A549 (cell line): Measurements from ENCODE around the gene NOL9.

Experiments
- CBX2 ChIP-seq: fragments of 200-600 bp; sonication (generic); IDR thresholded peaks from 2 replicates; pipeline ENCODE4 v1.6.1; 2016; ENCODE audit warnings: low read depth, mild to moderate bottlenecking, borderline replicate concordance
- CTCF ChIP-seq: fragments of >200 bp; sonication (Bioruptor Twin); formaldehyde crosslinking; IDR thresholded peaks from 3 replicates; pipeline ENCODE4 v1.5.1; 2016
- ELK1 ChIP-seq: fragments of 150-350 bp; IDR thresholded peaks from 2 replicates; pipeline ENCODE4 v1.6.1; 2014; ENCODE audit warnings: low read depth, mild to moderate bottlenecking, low read length
- ESRRA ChIP-seq: fragments of 150-350 bp; IDR thresholded peaks from 2 replicates; pipeline ENCODE4 v1.6.1; 2014; ENCODE audit warnings: mild to moderate bottlenecking, low read length, borderline replicate concordance
- HEYL ChIP-seq: fragments of 250-450 bp; sonication (Bioruptor Pico); IDR thresholded peaks from 2 replicates; pipeline ENCODE4 v1.8.0; 2021; ENCODE audit warnings: mild to moderate bottlenecking, moderate library complexity
- JUNB ChIP-seq: fragments of >200 bp; sonication (Bioruptor Twin); formaldehyde crosslinking; IDR thresholded peaks from 2 replicates; pipeline ENCODE4 v1.6.1; 2016
- POLR2A ChIP-seq: IDR thresholded peaks from 2 replicates; pipeline ENCODE4 v1.6.1; 2012; ENCODE audit warnings: mild to moderate bottlenecking, low read length
- RAD21 ChIP-seq, 2 experiments: fragments of >200 bp in 1 of 2; sonication (Bioruptor Twin) in 1 of 2; formaldehyde crosslinking in 1 of 2; IDR thresholded peaks in 1 of 2; conservative IDR thresholded peaks in 1 of 2; 2 replicates in 1 of 2; 3 replicates in 1 of 2; pipeline ENCODE4 v1.6.1; 2012 to 2018; ENCODE audit warnings: inconsistent platforms in 1 of 2
- REST ChIP-seq: fragments of 200-600 bp; sonication (generic); IDR thresholded peaks from 2 replicates; pipeline ENCODE4 v1.6.1; 2016; ENCODE audit warnings: antibody characterized with exemption, mild to moderate bottlenecking, moderate library complexity
- RNF2 ChIP-seq: fragments of 200-600 bp; sonication (generic); IDR thresholded peaks from 2 replicates; pipeline ENCODE4 v1.6.1; 2016; ENCODE audit warnings: low read depth, mild to moderate bottlenecking, antibody characterized with exemption, moderate library complexity, borderline replicate concordance
- TP53 ChIP-seq: fragments of 250-450 bp; sonication (Bioruptor Pico); IDR thresholded peaks from 2 replicates; pipeline ENCODE4 v1.5.0; 2021; ENCODE audit warnings: mild to moderate bottlenecking, moderate library complexity
- ZFP36 ChIP-seq: fragments of 450-650 bp; IDR thresholded peaks from 2 replicates; pipeline ENCODE4 v1.6.1; 2014; ENCODE audit warnings: borderline replicate concordance; ENCODE audit not compliant: partially characterized antibody
- ZSCAN20 ChIP-seq: fragments of 250-450 bp; sonication (Bioruptor Pico); IDR thresholded peaks from 2 replicates; pipeline ENCODE4 v1.8.0; 2022; ENCODE audit warnings: mild to moderate bottlenecking, moderate library complexity

- TF ChIP-seq POLR2A (no peak), ZFP36 (no peak), CTCF (no peak), RNF2 (no peak), REST (no peak), TP53 (CRISPR knock-in tag) (no peak), CBX2 (no peak), ELK1 (no peak), HEYL (no peak), JUNB (no peak), RAD21 (conservative IDR thresholded peaks at IDR 0.05 in 1 of 2, IDR thresholded peaks at IDR 0.05 in 1 of 2) (no peak), ZSCAN20 (CRISPR knock-in tag) (no peak), ESRRA (no peak)
These were observed 41.4 kb downstream of the NOL9 start for GRCh38 chr1:6512908-6513280.
